Activated naive CD4-positive, alpha-beta T cell treated with anti-CD3 and anti-CD28 coated beads for 36 hours (primary cell): ENCODE data around the gene MAPK4. TPM values are rescaled to one million over a fixed set of nuclear protein-coding genes. Genes with fewer than 3 reads are reported as not detected.
"Not testable (repeated sequence)": the region's sequence is repeated elsewhere in the genome, so short reads cannot be mapped to it uniquely, and the experiment has no call there.

Source experiments
- CTCF ChIA-PET: fragments of 350-600 bp; sonication (Branson Sonifier 250); formaldehyde crosslinking; loops from one replicate; lab custom pipeline; 2021; ENCODE audit warnings: antibody characterized with exemption; lab: Charles Lee
- DNase-seq: peaks from one replicate; pipeline ENCODE4 v3.0.0-alpha.2; 2020
- H3K27ac Mint-ChIP-seq: one replicate; pipeline ENCODE4 v1.8.0; 2021; ENCODE audit warnings: mild to moderate bottlenecking, mixed read lengths
- H3K27me3 Mint-ChIP-seq: one replicate; pipeline ENCODE4 v1.8.0; 2021; ENCODE audit warnings: low read depth, mixed read lengths
- H3K36me3 Mint-ChIP-seq: one replicate; pipeline ENCODE4 v1.8.0; 2021; ENCODE audit warnings: low read depth, mixed read lengths
- H3K4me1 Mint-ChIP-seq: one replicate; pipeline ENCODE4 v1.8.0; 2021; ENCODE audit warnings: low read depth, mixed read lengths
- H3K4me3 Mint-ChIP-seq: one replicate; pipeline ENCODE4 v1.8.0; 2021; ENCODE audit warnings: mild to moderate bottlenecking, moderate library complexity, mixed read lengths
- H3K9me3 Mint-ChIP-seq: one replicate; pipeline ENCODE4 v1.8.0; 2021; ENCODE audit warnings: mixed read lengths
- intact Hi-C: fragments of 100-400 bp; cut with micrococcal nuclease; formaldehyde crosslinking; loops from one replicate; pipeline ENCODE4 v1.15.1; 2023
- total RNA-seq, 2 experiments: library from RNA; stranded (reverse); gene quantifications; one replicate each; pipeline ENCODE4 v1.2.3, GENCODE V29; 2021

MAPK4 gene
- total RNA-seq, 2 experiments from 2014 or later, result not detected

DNA sequence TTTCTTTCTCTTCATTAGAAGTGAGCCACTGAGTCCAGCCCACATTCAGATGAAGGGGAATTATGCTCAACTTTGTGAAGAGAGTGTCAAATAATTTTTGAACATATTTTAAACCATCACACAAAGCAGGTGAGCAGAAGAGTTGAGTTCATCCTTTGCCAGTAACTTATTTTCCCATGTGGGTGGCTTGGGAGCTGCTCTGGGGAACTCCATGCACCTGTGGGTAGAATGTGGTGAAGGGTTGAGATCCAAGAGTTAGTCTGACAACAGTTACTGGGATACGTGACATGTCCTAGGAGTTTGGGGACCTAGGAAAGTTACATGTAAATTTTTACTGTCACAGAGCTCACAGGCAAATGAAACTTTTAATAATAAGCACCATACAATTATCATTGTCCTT lies 21.6 kb downstream of the MAPK4 start:
- CTCF ChIA-PET, result interaction anchor here (0.6 kb wide), 1 partner anchor 145 kb away, joined by 4 read pairs; no protein-coding TSS in a partner anchor
- H3K4me3 Mint-ChIP-seq, result no peak overlapping the region
- no peaks in the 10 kb centered on the region for H3K4me1 Mint-ChIP-seq
- no peak for DNase-seq
- no peak overlapping the region for H3K27ac Mint-ChIP-seq
- peaks cover 4% of the 10 kb centered on the region for H3K27me3 Mint-ChIP-seq
- peaks cover 9% of the 10 kb centered on the region for H3K9me3 Mint-ChIP-seq
- intact Hi-C loops, result no loop called here
- H3K36me3 Mint-ChIP-seq, result no peaks in the 10 kb centered on the region

GRCh38 chr18:50582500-50582899 lies 22.6 kb downstream of the MAPK4 start:
- intact Hi-C loops, result no loop called here
- Mint-ChIP-seq H3K4me1 (no peaks in the 10 kb centered on the region), H3K27me3 (peaks cover 4% of the 10 kb centered on the region), H3K4me3 (no peak overlapping the region), H3K27ac (no peak overlapping the region), H3K9me3 (peaks cover 9% of the 10 kb centered on the region), H3K36me3 (no peaks in the 10 kb centered on the region)
- CTCF ChIA-PET, result interaction anchor here (0.6 kb wide), 1 partner anchor 144 kb away, joined by 4 read pairs; no protein-coding TSS in a partner anchor
- no peak for DNase-seq

DNA sequence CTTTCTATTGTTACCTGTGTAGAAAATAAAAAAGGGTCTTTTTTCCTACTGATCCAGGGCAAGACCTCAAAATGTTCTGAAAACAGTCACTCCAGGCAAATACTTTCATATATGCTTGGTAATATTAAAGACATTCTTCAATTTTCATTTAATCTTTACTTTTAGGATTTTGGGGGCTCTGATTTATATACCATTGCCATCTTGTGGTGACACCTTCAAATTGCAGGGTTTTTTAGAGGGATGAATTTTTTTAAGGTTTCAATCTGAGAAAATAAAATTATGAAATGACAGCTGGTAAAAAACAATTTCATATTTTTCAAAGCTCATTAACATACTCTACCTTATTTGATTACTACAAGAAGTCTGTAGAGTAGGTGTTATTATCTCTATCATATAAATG lies 26.8 kb downstream of the MAPK4 start:
- DNase-seq, result no peak
- no peaks in the 10 kb centered on the region for H3K36me3 Mint-ChIP-seq
- CTCF ChIA-PET, result interaction anchor here (0.6 kb wide), 1 partner anchor 576 kb away, joined by 3 read pairs; no protein-coding TSS in a partner anchor

GRCh38 chr18:50590593-50590992 lies 30.7 kb downstream of the MAPK4 start:
- CTCF ChIA-PET, result interaction anchor here (0.9 to 1.0 kb wide), 3 partner anchors 8 to 233 kb away, joined by 3 read pairs; no protein-coding TSS in a partner anchor
- no peaks in the 10 kb centered on the region for H3K36me3 Mint-ChIP-seq
- H3K27me3 Mint-ChIP-seq, result peaks cover 3% of the 10 kb centered on the region
- no peak overlapping the region for H3K27ac Mint-ChIP-seq
- DNase-seq, result no peak
- no peak overlapping the region for H3K4me3 Mint-ChIP-seq
- no peaks in the 10 kb centered on the region for H3K4me1 Mint-ChIP-seq
- intact Hi-C loops, result no loop called here
- H3K9me3 Mint-ChIP-seq, result peaks cover 2% of the 10 kb centered on the region

More for the DNA sequence above, 26.8 kb downstream of the MAPK4 start:
- Mint-ChIP-seq H3K9me3 (peaks cover 9% of the 10 kb centered on the region), H3K27me3 (peaks cover 4% of the 10 kb centered on the region), H3K4me1 (no peaks in the 10 kb centered on the region), H3K4me3 (no peak overlapping the region), H3K27ac (no peak overlapping the region)
- intact Hi-C loops, result no loop called here

DNA sequence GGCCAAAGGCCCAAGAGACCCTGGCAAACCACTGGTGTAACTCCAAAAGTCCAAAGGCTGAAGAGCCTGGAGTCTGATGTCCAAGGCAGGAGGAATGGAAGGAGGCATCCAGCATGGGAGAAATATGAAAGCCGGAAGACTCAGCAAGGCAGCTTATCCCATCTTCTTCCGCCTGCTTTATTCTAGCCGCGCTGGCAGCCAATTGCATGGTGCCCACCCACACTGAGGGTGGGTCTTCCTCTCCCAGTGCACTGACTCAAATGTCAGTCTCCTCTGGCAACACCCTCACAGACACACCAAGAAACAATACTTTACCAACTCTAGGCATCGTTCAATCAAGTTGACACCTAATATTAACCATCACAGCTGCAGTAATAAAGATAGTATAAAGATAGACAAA lies 34.1 kb downstream of the MAPK4 start:
- CTCF ChIA-PET, result no interaction called here
- DNase-seq, result no peak
- intact Hi-C loops, result no loop called here
- no peaks in the 10 kb centered on the region for H3K36me3 Mint-ChIP-seq
- peaks cover 4% of the 10 kb centered on the region for H3K27me3 Mint-ChIP-seq
- no peak overlapping the region for H3K4me3 Mint-ChIP-seq
- H3K27ac Mint-ChIP-seq, result no peak overlapping the region
- no peaks in the 10 kb centered on the region for H3K4me1 Mint-ChIP-seq
- no peaks in the 10 kb centered on the region for H3K9me3 Mint-ChIP-seq

GRCh38 chr18:50594942-50595341 lies 35.1 kb downstream of the MAPK4 start:
- Mint-ChIP-seq H3K4me1 (no peaks in the 10 kb centered on the region), H3K4me3 (no peak overlapping the region), H3K27me3 (peaks cover 4% of the 10 kb centered on the region), H3K27ac (no peak overlapping the region), H3K9me3 (no peaks in the 10 kb centered on the region), H3K36me3 (no peaks in the 10 kb centered on the region)
- CTCF ChIA-PET, result no interaction called here
- no peak for DNase-seq
- intact Hi-C loops, result no loop called here

- Mint-ChIP-seq H3K9me3 (no peaks in the 10 kb centered on the region), H3K27me3 (peaks cover 15% of the 10 kb centered on the region), H3K4me1 (no peaks in the 10 kb centered on the region), H3K27ac (no peak overlapping the region), H3K36me3 (no peaks in the 10 kb centered on the region), H3K4me3 (no peak overlapping the region)
- CTCF ChIA-PET, result no interaction called here
- DNase-seq, result no peak
- intact Hi-C loops, result no loop called here
Observed at GRCh38 chr18:50602466-50602865, 42.6 kb downstream of the MAPK4 start.

DNA sequence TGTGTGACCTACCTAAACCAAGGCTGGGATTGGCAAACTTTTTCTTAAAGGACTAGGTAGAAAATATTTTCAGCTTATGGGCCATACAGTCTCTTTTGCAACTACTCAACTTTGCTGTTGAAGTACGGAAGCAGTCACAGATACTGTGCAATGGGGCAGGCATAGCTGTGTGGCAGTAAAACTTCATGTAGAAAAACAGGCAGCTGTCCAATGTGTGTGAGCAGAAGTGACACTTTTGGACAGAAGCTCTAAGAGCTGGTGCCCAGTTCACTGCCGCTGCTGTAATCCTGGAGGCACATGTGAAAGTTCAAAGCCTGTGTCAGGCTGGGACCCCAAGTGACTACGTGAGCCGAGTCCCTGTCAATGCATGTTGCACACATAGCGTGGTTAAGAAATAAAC lies 46.7 kb downstream of the MAPK4 start:
- no peaks in the 10 kb centered on the region for H3K4me1 Mint-ChIP-seq
- H3K9me3 Mint-ChIP-seq, result peaks cover 3% of the 10 kb centered on the region
- H3K27ac Mint-ChIP-seq, result no peak overlapping the region
- H3K4me3 Mint-ChIP-seq, result no peak overlapping the region
- peaks cover 15% of the 10 kb centered on the region for H3K27me3 Mint-ChIP-seq
- H3K36me3 Mint-ChIP-seq, result no peaks in the 10 kb centered on the region
- intact Hi-C loops, result no loop called here
- DNase-seq, result no peak
- CTCF ChIA-PET, result no interaction called here

- Mint-ChIP-seq H3K27me3 (peaks cover 15% of the 10 kb centered on the region), H3K4me3 (no peak overlapping the region), H3K4me1 (no peaks in the 10 kb centered on the region), H3K36me3 (no peaks in the 10 kb centered on the region), H3K9me3 (peaks cover 3% of the 10 kb centered on the region), H3K27ac (no peak overlapping the region)
- intact Hi-C loops, result no loop called here
- CTCF ChIA-PET, result no interaction called here
- no peak for DNase-seq
Observed at GRCh38 chr18:50607378-50607926, 47.6 kb downstream of the MAPK4 start.

- H3K36me3 Mint-ChIP-seq, intact Hi-C loops, H3K27ac Mint-ChIP-seq, H3K4me3 Mint-ChIP-seq, H3K4me1 Mint-ChIP-seq, DNase-seq, H3K9me3 Mint-ChIP-seq, CTCF ChIA-PET: not testable (repeated sequence)
- H3K27me3 Mint-ChIP-seq, result peaks cover 12% of the 10 kb centered on the region
Observed at GRCh38 chr18:50609171-50609570, 49.3 kb downstream of the MAPK4 start.

GRCh38 chr18:50610349-50610748 lies 50.5 kb downstream of the MAPK4 start:
- no peak overlapping the region for H3K27ac Mint-ChIP-seq
- intact Hi-C loops, result no loop called here
- CTCF ChIA-PET, result no interaction called here
- no peak overlapping the region for H3K4me3 Mint-ChIP-seq
- H3K36me3 Mint-ChIP-seq, result no peaks in the 10 kb centered on the region
- H3K4me1 Mint-ChIP-seq, result no peaks in the 10 kb centered on the region
- DNase-seq, result no peak
- peaks cover 19% of the 10 kb centered on the region for H3K27me3 Mint-ChIP-seq
- peaks cover 3% of the 10 kb centered on the region for H3K9me3 Mint-ChIP-seq

DNA sequence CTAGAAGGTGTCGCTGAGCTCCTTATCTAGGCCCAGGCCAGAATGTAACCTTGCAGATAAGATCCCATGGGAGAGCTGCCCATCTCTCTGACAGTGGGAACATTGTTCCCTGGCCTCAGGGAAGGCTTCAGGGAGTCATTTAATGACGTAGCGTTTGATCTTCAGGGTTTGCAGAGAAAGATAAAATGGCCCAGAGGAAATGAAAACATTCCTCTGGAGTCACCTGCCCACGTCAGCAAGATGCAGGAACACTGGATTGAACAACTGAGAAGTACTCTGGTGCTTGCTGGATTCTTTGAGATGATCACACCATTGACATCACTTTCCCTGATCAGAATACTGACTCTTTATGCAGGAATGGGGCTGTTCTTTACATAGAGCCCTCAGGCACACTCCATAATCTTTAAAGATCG lies 51.6 kb downstream of the MAPK4 start:
- Mint-ChIP-seq H3K4me3 (no peak overlapping the region), H3K36me3 (no peaks in the 10 kb centered on the region)

GRCh38 chr18:50614838-50615237 lies 55.0 kb downstream of the MAPK4 start:
- Mint-ChIP-seq H3K27ac (no peak overlapping the region), H3K27me3 (peaks cover 7% of the 10 kb centered on the region), H3K4me1 (no peaks in the 10 kb centered on the region), H3K9me3 (no peaks in the 10 kb centered on the region), H3K36me3 (no peaks in the 10 kb centered on the region), H3K4me3 (no peak overlapping the region)
- intact Hi-C loops, result no loop called here
- DNase-seq, result no peak
- CTCF ChIA-PET, result no interaction called here

More for the DNA sequence above, 51.6 kb downstream of the MAPK4 start:
- CTCF ChIA-PET, result no interaction called here
- Mint-ChIP-seq H3K27ac (no peak overlapping the region), H3K27me3 (peaks cover 13% of the 10 kb centered on the region), H3K4me1 (no peaks in the 10 kb centered on the region), H3K9me3 (peaks cover 3% of the 10 kb centered on the region)
- intact Hi-C loops, result no loop called here
- no peak for DNase-seq
